Hippocampal formation (tissue), 2 donors: ENCODE measurements around the gene MISP.

ENCODE experiments used
- DNase-seq, 2 donors: peaks; one replicate each; lab custom pipeline; 2025; lab: John Stamatoyannopoulos, UW

Gene MISP

GRCh38 chr19:772730-773436 is 22.0 kb downstream of the MISP start:
- DNase-seq = no peak

GRCh38 chr19:776549-776948 is 25.6 kb downstream of the MISP start:
- no peak for DNase-seq

- DNase-seq = no peak
Observed at GRCh38 chr19:778910-779653, 28.2 kb downstream of the MISP start.

GRCh38 chr19:780935-781334 is 30.0 kb downstream of the MISP start:
- DNase-seq = no peak

GRCh38 chr19:781800-782184 is 30.9 kb downstream of the MISP start:
- DNase-seq = no peak

GRCh38 chr19:782185-782877 is 31.4 kb downstream of the MISP start:
- DNase-seq = no peak

GRCh38 chr19:782878-783668 is 32.2 kb downstream of the MISP start:
- DNase-seq = no peak

- DNase-seq = no peak
Observed at GRCh38 chr19:784541-784940, 33.6 kb downstream of the MISP start.

- DNase-seq = no peak
Observed at GRCh38 chr19:787536-787935, 36.6 kb downstream of the MISP start.

- DNase-seq = no peak
Observed at GRCh38 chr19:788686-788982, 37.7 kb downstream of the MISP start.

- no peak for DNase-seq
Observed at GRCh38 chr19:788983-789700, 38.2 kb downstream of the MISP start.

GRCh38 chr19:789701-790060 is 38.8 kb downstream of the MISP start:
- no peak for DNase-seq

GRCh38 chr19:791007-791566 is 40.2 kb downstream of the MISP start:
- no peak for DNase-seq

GRCh38 chr19:791567-792305 is 40.8 kb downstream of the MISP start:
- no peak for DNase-seq

- no peak for DNase-seq
Observed at GRCh38 chr19:792306-792885, 41.5 kb downstream of the MISP start.

GRCh38 chr19:793806-794205 is 42.9 kb downstream of the MISP start:
- no peak for DNase-seq

- no peak for DNase-seq
Observed at GRCh38 chr19:795073-795611, 44.2 kb downstream of the MISP start.

GRCh38 chr19:795691-796581 is 45.0 kb downstream of the MISP start:
- no peak for DNase-seq
